PC-3 (cell line): Measurements from ENCODE around the gene SHISAL2B.

Experiments used
- EZH2 ChIP-seq: fragments of 300-600 bp; sonication (generic); IDR thresholded peaks from one replicate; pipeline ENCODE4 v1.6.1; 2017; ENCODE audit warnings: antibody characterized with exemption, mild to moderate bottlenecking, low read length; ENCODE audit not compliant: unreplicated experiment
- EZH2phosphoT487 ChIP-seq: fragments of 300-600 bp; sonication (generic); IDR thresholded peaks from 2 replicates; pipeline ENCODE4 v1.6.1; 2018; ENCODE audit warnings: mild to moderate bottlenecking, antibody characterized with exemption, low read length, borderline replicate concordance
- TF ChIP-seq, protein P1 (sequence below): fragments of 300-600 bp; sonication (generic); conservative IDR thresholded peaks from 2 replicates; pipeline ENCODE4 v1.5.1; 2017; ENCODE audit warnings: antibody characterized with exemption, low read depth, mild to moderate bottlenecking, low read length

DNA sequence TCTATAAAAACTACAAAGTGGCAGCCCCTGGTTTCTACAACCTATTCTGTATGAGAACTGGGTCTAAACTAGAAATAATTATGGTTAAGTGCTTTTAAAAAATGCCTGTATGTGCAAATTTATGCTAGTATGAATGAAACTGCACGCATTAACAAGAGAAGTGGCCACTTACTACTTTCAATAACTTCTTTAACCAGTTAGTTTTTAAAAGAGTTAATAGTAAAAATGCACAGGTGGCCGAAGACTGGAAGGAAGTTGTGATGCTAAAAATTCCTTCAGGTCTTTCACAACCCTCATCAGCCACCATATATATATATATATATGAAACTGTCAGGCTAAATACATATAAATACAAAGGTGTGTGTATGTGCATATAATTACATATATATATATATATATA is 36.8 kb downstream of the SHISAL2B start:
- TF ChIP-seq, protein P1, sequence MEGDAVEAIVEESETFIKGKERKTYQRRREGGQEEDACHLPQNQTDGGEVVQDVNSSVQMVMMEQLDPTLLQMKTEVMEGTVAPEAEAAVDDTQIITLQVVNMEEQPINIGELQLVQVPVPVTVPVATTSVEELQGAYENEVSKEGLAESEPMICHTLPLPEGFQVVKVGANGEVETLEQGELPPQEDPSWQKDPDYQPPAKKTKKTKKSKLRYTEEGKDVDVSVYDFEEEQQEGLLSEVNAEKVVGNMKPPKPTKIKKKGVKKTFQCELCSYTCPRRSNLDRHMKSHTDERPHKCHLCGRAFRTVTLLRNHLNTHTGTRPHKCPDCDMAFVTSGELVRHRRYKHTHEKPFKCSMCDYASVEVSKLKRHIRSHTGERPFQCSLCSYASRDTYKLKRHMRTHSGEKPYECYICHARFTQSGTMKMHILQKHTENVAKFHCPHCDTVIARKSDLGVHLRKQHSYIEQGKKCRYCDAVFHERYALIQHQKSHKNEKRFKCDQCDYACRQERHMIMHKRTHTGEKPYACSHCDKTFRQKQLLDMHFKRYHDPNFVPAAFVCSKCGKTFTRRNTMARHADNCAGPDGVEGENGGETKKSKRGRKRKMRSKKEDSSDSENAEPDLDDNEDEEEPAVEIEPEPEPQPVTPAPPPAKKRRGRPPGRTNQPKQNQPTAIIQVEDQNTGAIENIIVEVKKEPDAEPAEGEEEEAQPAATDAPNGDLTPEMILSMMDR, result no peak
- TF ChIP-seq EZH2phosphoT487 (no peak), EZH2 (no peak)
